CD4-positive, alpha-beta T cell treated with Interferon alpha-2 for 1 hour (primary cell): ENCODE measurements around the gene TNK1.

ENCODE experiments used
- DNase-seq, 2 donors: peaks; one replicate each; pipeline ENCODE4 v3.0.0-alpha.2; 2020 to 2022

Gene TNK1

DNA sequence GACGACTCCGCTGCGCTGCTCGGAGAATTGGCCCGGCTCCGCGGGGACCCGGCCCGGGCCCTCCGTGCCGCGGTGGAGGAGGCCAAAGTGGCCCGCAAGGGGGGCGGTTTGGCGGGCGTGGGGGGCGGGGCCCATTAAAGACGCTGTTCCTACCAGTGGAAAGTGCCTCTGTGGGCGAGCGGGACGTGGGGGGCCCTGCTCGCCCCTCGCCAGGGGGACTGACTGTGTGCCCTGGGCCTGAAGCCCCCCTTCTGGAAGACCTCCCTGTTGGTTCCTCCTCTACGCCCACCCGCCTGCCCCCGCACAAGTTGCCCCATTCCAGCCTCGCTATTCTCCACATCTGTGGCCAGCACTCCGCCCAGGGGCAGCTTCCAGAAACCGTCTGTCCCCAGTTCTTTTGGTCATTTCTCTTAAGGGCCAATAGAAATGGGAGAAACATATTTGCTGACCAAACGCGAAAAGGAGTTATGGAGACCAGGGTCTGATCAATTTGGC is 56.5 kb downstream of the TNK1 start:
- no peak for DNase-seq

DNA sequence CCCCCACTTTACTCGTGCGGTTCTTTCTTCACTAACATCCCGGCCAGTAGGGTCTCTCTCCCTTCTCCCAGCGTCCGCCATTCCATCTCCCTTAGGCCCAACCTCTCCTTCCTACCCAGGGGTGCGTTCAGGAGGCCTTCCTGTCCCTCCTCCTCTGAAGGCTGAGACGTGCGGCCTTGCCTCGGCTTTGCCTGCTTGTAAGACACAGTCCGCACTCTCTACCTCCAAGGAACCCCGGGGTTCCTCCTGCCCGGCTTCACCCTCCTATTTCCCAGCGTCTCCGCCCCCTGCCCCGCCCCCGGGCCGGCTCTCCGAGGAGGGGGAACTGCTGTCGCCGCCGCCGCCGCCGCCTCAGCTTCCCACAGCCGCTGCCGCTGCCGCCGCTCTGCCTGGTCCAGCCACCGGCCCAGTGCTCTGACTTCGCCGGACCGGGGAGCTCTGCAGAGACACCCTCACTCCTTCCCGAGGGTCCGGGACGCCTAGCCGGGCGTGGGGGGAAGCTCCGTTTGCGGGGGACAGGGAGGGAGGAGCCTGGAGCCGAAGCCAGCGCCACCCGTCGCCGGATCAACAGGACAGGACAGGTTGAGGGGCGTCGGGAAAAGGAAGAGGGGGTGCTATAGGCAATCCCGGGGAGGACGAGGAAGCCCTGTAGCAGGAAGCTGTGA is 57.2 kb downstream of the TNK1 start:
- peak; percentile 61 to 71 for DNase-seq

DNA sequence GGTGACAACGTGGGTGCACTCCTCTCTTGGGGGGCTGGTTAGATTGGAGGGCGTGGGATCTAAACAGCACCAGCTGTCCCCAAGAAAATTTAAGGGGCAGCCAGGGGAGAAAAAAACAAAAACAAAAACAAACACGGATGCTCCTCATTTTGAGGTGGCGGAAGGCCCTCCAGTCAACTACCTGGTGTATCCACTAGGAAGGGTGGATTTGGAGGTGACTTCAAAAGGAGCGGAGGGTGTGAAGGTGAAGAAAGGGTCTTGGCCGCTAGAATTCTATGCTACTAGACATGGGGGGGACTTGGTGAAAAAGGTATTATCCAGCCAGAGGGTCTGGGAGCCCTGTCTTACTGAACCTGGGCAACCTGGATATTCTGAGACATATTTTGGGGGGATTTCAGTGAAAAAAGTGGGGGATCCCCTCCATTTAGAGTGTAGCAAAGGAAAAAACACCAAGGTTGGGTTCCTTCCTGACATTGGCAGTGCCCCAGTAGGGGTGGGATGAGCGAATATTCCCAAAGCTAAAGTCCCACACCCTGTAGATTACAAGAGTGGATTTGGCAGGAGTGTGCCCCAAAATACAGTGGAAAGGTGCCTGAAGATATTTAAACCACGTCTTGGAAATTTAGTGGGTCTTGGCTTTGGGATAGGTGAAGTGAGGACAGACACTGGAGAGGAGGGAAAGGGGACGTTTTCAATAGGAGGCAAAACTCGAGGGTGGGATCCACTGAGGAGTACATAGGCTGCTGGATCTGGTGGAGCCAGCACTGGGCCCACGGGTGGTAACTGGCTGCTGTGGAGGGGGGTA is 58.0 kb downstream of the TNK1 start:
- DNase-seq, result no peak
